HG03378 (cell line): ENCODE measurements around the gene SFMBT1.
"Not testable (repeated sequence)": the region's sequence is repeated elsewhere in the genome, so short reads cannot be mapped to it uniquely, and the experiment has no call there.

Experiments
- ATAC-seq: cut with Tn5 transposase; IDR thresholded peaks from one replicate; pipeline ENCODE4 v1.9.1; 2021; ENCODE audit warnings: mild to moderate bottlenecking, moderate library complexity; ENCODE audit not compliant: unreplicated experiment

The SFMBT1 gene

DNA sequence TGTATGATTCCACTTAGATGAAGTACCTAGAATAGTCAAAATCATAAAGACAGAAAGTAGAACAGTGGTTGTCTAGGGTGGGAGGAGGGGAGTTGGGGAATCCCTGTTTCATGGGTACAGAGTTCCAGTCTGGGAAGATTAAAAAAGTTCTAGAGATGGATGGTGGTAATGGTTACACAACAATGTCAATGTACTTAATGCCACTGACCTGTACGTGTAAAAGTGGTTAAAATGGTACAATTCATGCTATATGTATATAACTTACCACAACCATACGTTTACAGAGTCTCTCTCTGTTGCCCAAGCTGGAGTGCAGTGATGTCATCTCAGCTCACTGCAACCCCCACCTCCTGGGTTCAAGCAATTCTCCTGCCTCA lies 6.5 kb downstream of the SFMBT1 start:
- ATAC-seq, result no peak

- no peak for ATAC-seq
Measured at GRCh38 chr3:53038679-53039375, 7.0 kb downstream of the SFMBT1 start.

DNA sequence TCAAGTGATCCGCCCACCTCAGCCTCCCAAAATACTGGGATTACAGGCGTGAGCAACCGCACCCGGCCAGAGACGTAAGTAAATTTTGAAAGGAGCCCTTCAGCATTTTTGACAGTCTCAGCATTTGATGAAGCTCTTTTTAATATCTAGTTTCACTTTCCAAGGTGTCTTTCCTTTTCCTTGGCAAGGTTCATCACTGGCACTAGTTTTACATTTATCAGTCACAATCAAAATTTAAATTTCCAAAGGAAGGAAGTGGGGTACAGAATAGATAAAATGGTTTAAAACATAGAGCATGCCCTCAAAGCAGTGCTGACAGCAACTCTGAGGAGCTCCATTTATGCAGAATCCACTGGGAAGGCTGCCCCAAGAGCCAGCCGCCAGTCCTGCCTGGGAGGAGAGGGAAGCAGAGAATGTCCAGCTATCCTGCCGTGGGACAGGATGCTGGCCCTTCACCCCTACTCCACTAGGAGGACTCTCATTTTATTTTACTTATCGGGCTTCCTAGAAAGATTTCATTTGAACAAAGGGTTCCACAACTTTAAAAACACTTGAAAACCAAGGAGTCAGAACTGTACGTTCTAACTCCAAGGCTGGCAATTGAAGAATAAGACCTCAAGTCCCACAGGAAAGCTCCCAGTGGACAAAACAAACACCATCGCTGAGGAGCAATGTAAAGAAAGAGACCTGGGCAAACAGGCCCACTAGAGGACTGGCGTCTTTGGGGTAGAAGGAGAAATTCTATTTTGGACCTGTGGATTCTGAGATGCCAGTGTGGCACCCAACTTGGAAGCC lies 9.9 kb downstream of the SFMBT1 start:
- no peak for ATAC-seq

- not testable (repeated sequence) for ATAC-seq
Measured at GRCh38 chr3:53035018-53035417, 10.9 kb downstream of the SFMBT1 start.

GRCh38 chr3:53034411-53034810 lies 11.5 kb downstream of the SFMBT1 start:
- not testable (repeated sequence) for ATAC-seq

- ATAC-seq, result no peak
Measured at GRCh38 chr3:53032609-53033008, 13.3 kb downstream of the SFMBT1 start.

DNA sequence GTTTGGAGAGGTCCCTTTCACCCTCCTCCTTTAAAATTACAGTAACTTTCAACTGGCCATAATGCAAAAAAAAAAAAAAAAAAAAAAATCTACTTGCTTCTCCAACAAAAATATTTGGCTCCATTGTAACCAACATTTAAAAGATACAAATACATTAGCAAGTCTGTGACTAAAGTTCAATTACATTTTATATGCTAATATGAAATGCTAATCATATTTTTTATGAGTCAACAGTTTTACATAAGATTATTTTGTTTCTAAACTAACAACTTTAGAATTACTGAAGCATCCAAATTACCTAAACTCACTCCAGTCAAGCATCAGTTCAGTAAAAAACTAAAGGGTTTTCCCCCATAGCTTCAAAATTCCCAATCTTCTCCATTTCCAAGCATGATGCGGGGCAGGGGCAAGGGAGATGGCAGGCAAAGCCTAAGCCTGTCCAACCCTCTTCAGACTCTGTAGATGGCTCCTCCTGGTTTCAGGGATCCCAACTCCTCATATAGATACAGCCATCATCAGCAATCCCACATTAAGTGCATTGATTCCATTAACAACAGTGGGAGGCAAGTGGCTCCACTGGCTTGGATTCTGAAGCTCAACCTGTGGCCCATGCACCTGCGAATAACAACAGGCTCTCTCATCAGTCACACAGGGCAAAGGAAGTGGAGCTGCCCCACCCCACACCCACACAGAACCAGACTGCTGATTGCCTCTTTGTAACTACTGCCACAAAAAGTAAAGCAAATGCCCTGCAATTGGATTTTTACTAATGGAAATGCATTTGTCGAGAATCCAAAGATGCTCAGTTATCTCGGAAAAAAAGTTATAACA lies 15.0 kb downstream of the SFMBT1 start:
- ATAC-seq, result no peak

- ATAC-seq, result no peak
Measured at GRCh38 chr3:53028641-53029040, 17.2 kb downstream of the SFMBT1 start.

DNA sequence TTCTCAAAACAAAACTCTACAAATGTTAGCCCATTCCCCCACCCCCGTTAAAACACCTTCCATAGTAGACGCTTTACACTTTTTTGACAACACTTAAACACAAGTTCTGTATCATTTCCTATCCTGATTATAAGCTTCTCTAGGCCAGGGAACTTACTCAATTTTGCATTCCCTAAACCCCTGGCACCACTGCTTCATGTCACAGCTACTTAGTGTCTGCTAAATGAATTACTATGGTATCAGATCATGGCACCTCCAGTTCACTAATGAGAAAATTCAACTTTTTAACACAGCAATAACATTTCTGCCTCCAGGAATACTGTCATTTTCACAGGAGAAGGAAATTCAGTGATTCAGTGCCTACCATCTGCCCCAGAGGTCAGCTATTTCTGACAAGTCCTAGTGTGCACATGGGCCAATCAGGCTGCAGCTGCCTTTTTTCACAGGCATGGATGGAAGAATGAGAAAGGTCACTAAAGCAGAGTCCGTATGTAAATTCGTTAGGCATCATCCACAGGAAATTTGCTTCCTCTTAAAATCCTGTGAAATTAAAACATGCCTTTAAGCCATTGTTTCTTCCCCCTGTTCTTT lies 18.5 kb downstream of the SFMBT1 start:
- no peak for ATAC-seq

DNA sequence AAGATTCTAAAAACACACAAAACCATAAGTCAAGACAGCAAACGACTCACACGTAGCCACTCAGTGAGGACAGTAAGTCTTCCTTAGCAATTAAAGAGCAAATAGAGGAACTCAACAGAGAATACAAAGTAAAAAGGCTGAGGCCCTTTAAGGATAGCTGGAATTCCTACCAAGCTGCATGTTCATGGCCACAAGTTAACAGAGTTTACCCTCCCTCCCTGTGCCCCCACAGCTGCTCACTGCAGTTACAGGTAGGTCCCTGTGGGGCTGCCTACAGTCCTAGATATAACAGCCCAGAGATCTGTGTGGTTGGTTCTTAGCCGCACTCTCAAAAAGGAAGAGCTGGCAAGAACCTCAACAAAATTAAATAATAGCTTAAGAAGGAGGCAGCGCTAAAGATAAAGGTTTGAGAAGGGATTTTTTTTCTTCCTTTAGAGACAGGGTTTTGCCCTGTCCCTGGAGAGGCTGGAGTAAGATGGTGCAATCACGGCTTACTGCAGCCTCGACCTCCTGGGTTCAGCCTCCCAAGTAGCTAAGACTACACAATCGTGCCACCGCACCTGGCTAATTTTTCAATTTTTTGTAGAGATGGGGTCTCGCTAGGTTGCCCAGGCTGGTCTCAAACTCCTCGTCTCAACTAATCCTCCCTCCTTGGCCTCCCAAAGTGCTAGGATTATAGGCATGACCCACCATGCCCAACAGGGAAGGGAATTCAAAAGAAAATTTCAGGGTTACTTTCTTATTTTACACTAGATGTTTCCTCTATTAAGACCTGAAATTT lies 19.3 kb downstream of the SFMBT1 start:
- ATAC-seq, result no peak

DNA sequence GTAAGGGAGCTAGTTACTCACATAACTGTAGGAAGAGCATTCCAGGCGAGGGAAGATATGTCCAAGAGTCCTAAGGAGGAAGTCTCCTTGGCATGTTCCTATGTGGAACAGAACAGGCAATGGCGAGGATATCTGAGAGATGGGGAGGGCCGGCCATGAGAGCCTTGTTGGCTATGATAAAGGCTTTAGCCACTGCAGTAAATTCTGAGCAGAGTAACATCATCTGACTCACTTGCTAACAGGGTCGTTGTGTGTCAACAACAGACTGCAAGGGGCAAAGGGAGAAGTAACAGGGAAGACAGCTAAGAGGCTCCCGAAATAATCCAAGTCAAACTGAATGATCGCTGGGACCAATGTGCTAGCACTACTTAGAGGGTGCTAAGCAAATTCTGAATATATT lies 21.6 kb downstream of the SFMBT1 start:
- ATAC-seq, result no peak

GRCh38 chr3:53023072-53023823 lies 22.6 kb downstream of the SFMBT1 start:
- no peak for ATAC-seq

DNA sequence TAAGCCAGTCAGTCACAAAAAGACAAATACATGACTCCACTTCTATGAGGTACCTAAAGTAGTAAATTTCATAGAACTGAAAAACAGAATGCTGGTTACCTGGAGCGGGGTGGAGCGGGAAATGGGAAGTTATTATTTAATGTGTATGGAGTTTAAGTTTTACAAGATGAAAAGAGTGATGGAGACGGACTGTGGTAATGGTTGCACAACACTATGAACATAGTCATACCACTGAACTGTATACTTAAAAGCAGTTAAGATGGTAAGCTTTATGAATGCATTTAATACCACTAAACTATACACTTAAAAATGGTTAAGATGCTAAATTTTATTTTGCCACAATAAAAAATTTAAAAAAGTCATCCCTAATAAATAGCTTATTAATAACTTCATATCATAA lies 23.2 kb downstream of the SFMBT1 start:
- no peak for ATAC-seq

DNA sequence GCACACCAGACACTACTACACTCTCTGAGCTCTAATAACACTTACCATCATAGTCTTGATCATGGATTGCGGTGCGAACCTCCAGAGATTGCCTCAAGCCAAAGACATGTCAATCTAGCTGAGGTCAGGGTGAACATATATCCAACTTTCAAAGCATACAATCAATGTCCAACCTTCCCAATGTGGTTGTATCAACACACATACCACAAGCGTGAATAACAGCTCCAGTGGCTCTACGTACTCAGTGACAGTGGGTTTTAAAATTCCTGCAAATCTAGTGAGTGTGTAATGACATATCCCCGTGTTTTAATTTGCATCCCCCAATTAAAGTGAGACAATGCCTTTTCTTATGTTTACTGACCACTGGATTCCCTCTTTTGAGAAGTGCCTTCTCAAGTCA lies 29.6 kb downstream of the SFMBT1 start:
- no peak for ATAC-seq

GRCh38 chr3:53011324-53011723 lies 34.5 kb downstream of the SFMBT1 start:
- ATAC-seq, result no peak

GRCh38 chr3:53009826-53010539 lies 35.9 kb downstream of the SFMBT1 start:
- no peak for ATAC-seq

DNA sequence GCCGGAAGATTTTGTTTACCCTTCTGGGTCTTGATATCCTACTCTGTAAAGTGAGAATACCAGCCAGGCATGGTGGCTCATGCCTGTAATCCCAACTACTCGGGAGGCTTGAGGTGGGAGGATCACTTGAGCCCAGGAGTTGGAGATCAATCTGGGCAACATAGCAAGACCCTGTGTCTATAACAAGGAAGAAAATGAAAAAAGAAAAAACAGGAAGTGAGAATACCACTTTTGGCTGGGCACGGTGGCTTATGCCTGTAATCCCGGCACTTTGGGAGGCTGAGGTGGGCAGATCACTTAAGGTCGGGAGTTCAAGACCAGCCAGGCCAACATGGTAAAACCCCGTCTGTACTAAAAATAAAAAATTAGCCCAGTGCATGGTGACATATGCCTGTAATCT lies 36.9 kb downstream of the SFMBT1 start:
- ATAC-seq, result no peak

DNA sequence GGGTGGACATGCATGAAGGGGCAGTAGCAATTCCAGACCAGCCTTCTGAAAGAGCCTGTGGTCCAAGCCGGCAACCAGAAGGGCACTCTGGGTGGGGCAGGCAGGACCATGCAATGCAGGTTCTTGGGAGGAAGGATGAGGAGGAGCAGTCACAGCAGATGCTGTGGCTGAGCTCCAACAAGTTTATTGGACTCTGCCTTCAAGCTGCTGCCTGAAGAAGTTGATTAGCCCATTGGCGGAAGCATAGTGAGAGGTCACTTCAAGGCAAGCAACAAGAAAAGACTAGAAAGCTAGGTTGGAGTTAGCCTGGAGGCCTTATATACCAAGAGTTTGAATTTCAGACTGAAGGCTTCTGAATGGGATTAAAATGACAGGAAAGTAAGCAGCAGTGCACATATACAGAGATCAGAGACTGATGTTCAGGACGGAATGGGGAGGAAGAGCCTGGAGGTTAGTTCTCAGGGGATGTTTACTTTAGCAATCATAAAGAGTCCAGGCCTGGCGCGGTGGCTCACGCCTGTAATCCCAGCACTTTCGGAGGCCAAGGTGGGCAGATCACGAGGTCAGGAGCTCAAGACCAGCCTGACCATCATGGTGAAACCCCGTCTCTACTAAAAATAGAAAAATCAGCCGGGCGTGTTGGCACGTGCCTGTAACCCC lies 39.9 kb downstream of the SFMBT1 start:
- ATAC-seq, result no peak

DNA sequence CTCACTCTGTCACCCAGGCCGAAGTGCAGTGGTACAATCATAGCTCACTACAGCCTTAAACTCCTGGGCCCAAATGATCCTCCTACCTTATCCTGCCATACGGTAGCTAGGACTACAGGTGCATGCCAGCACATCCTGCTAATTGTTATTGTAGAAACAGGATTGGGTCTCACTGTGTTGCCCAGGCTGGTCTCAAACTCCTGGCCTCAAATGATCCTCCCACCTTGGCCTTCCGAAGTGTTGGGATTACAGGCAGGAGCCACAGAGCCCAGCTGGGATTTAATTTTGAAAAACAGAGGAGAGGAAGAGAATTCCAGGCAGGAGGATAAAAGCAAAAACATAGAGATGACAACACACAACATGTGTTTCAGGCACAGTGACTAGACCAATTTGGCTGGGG lies 40.5 kb downstream of the SFMBT1 start:
- no peak for ATAC-seq
